Rectal smooth muscle tissue (tissue), 1 donor: Measurements from ENCODE around the gene UTP4.
"Not testable (repeated sequence)": the region's sequence is repeated elsewhere in the genome, so short reads cannot be mapped to it uniquely, and the experiment has no call there.

Source experiments
- H3K27ac ChIP-seq: one replicate; pipeline ENCODE4 v1.7.0; 2013; ENCODE audit warnings: low read depth, low read length, inconsistent platforms
- H3K27me3 ChIP-seq: one replicate; pipeline ENCODE4 v1.7.0; 2013; ENCODE audit warnings: low read length; ENCODE audit not compliant: control insufficient read depth, insufficient read depth
- H3K36me3 ChIP-seq: one replicate; pipeline ENCODE4 v1.7.0; 2013; ENCODE audit warnings: low read length; ENCODE audit not compliant: control insufficient read depth, insufficient read depth
- H3K4me1 ChIP-seq: one replicate; pipeline ENCODE4 v1.7.0; 2013; ENCODE audit warnings: low read length; ENCODE audit not compliant: control insufficient read depth, insufficient read depth
- H3K4me3 ChIP-seq: one replicate; pipeline ENCODE4 v1.7.0; 2013; ENCODE audit warnings: low read length
- H3K9ac ChIP-seq: one replicate; pipeline ENCODE4 v1.7.0; 2013; ENCODE audit warnings: low read length

The UTP4 gene

GRCh38 chr16:69113216-69113615, 19.2 kb upstream of the UTP4 start:
- H3K36me3 ChIP-seq, result peaks cover 19% of the 10 kb centered on the region
- H3K4me1 ChIP-seq, result no peaks in the 10 kb centered on the region
- H3K27me3 ChIP-seq, result no peaks in the 10 kb centered on the region
- no peak overlapping the region for H3K9ac ChIP-seq
- no peak overlapping the region for H3K27ac ChIP-seq
- H3K4me3 ChIP-seq, result no peak overlapping the region

DNA sequence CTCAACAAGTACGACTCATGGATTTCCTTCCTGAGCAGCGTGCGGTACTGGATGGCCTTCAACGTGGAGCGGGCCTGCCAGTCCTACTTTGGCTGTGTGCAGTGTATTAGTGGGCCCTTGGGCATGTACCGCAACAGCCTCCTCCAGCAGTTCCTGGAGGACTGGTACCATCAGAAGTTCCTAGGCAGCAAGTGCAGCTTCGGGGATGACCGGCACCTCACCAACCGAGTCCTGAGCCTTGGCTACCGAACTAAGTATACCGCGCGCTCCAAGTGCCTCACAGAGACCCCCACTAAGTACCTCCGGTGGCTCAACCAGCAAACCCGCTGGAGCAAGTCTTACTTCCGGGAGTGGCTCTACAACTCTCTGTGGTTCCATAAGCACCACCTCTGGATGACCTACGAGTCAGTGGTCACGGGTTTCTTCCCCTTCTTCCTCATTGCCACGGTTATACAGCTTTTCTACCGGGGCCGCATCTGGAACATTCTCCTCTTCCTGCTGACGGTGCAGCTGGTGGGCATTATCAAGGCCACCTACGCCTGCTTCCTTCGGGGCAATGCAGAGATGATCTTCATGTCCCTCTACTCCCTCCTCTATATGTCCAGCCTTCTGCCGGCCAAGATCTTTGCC, 18.0 kb upstream of the UTP4 start:
- Histone ChIP-seq H3K36me3 (peaks cover 21% of the 10 kb centered on the region), H3K9ac (no peak overlapping the region), H3K27me3 (no peaks in the 10 kb centered on the region), H3K4me1 (no peaks in the 10 kb centered on the region), H3K4me3 (no peak overlapping the region), H3K27ac (no peak overlapping the region)

DNA sequence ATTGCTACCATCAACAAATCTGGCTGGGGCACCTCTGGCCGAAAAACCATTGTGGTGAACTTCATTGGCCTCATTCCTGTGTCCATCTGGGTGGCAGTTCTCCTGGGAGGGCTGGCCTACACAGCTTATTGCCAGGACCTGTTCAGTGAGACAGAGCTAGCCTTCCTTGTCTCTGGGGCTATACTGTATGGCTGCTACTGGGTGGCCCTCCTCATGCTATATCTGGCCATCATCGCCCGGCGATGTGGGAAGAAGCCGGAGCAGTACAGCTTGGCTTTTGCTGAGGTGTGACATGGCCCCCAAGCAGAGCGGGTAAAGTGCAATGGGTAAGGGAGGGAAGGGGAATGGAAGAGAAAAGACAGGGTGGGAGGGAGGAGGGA, 17.5 kb upstream of the UTP4 start:
- H3K36me3 ChIP-seq, result peaks cover 19% of the 10 kb centered on the region
- no peak overlapping the region for H3K4me3 ChIP-seq
- no peaks in the 10 kb centered on the region for H3K27me3 ChIP-seq
- no peak overlapping the region for H3K9ac ChIP-seq
- H3K27ac ChIP-seq, result no peak overlapping the region
- H3K4me1 ChIP-seq, result no peaks in the 10 kb centered on the region

DNA sequence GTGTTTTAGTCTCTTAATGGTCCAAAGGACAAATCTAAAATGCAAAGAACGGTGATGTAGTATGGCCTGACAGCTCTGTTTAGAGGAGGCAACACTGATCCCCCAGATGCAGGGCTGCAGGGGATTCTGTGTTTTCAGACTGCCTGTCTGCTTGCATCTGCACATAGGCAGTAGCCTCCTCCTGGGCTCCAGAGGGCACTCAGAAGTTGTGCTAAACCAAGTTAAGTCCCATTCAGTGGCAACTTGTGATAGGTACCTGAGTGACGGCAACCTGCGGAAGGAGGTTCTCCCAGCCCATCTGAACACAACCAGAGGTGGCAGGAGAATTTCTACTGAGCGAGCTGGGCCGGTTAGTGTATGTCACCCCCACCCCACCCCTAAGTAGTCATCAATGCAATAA, 17.1 kb upstream of the UTP4 start:
- Histone ChIP-seq H3K27me3 (no peaks in the 10 kb centered on the region), H3K36me3 (peaks cover 21% of the 10 kb centered on the region), H3K27ac (no peak overlapping the region), H3K9ac (no peak overlapping the region), H3K4me3 (no peak overlapping the region), H3K4me1 (no peaks in the 10 kb centered on the region)

- Histone ChIP-seq H3K9ac (no peak overlapping the region), H3K4me1 (no peaks in the 10 kb centered on the region), H3K27ac (no peak overlapping the region), H3K36me3 (peaks cover 22% of the 10 kb centered on the region), H3K4me3 (no peak overlapping the region), H3K27me3 (no peaks in the 10 kb centered on the region)
Measured at GRCh38 chr16:69115837-69116236, 16.6 kb upstream of the UTP4 start.

GRCh38 chr16:69116256-69116875, 16.1 kb upstream of the UTP4 start:
- Histone ChIP-seq H3K27me3 (no peaks in the 10 kb centered on the region), H3K4me1 (no peaks in the 10 kb centered on the region), H3K4me3 (no peak overlapping the region), H3K9ac (no peak overlapping the region), H3K27ac (no peak overlapping the region), H3K36me3 (peaks cover 25% of the 10 kb centered on the region)

DNA sequence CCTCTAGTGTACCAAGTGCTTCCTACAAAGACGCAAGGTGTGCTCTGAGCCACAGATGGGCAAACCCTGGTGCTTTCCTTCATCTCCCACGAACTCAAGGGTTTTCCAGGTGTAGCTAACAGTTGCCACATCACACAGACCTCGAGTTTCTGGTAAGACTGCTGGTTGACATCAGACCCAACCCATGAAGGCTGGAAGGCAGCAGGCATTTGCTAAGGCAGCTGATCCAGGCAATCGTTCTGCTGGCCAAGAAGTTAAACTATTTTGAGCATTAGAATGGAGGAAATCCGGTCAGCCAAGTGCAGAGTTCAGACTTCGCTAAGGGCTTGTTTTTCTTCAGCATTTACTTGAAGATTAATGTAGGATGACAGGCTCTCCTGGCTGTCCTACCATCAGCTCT, 15.5 kb upstream of the UTP4 start:
- H3K36me3 ChIP-seq, result peaks cover 25% of the 10 kb centered on the region
- H3K9ac ChIP-seq, result no peak overlapping the region
- H3K4me3 ChIP-seq, result no peak overlapping the region
- H3K4me1 ChIP-seq, result no peaks in the 10 kb centered on the region
- H3K27me3 ChIP-seq, result no peaks in the 10 kb centered on the region
- H3K27ac ChIP-seq, result no peak overlapping the region

DNA sequence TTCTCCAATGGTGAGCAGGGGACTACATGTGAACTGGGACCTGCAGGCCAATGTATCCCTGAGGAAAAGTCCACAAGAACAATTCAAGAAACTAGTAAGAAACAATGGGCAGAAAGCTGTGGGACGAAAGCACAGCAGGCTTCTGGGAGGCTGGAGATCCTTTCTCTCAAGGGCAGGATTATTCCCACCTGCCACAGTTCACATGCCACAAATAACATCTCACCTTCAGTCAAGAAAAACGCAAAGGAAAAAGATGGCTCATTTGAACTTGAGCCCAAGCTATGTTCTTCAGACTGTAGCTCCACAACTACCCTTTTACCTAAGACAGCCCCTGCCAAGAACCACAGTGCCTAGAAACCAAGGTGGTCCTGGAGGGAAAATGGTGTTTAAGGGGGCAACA, 14.0 kb upstream of the UTP4 start:
- H3K27me3 ChIP-seq, result no peaks in the 10 kb centered on the region
- peaks cover 25% of the 10 kb centered on the region for H3K36me3 ChIP-seq
- no peak overlapping the region for H3K27ac ChIP-seq
- H3K4me1 ChIP-seq, result no peaks in the 10 kb centered on the region
- no peak overlapping the region for H3K4me3 ChIP-seq
- no peak overlapping the region for H3K9ac ChIP-seq

- H3K27ac ChIP-seq, result no peak overlapping the region
- no peak overlapping the region for H3K9ac ChIP-seq
- no peak overlapping the region for H3K4me3 ChIP-seq
- no peaks in the 10 kb centered on the region for H3K4me1 ChIP-seq
- H3K36me3 ChIP-seq, result peaks cover 25% of the 10 kb centered on the region
- H3K27me3 ChIP-seq, result no peaks in the 10 kb centered on the region
Measured at GRCh38 chr16:69118994-69119393, 13.5 kb upstream of the UTP4 start.

DNA sequence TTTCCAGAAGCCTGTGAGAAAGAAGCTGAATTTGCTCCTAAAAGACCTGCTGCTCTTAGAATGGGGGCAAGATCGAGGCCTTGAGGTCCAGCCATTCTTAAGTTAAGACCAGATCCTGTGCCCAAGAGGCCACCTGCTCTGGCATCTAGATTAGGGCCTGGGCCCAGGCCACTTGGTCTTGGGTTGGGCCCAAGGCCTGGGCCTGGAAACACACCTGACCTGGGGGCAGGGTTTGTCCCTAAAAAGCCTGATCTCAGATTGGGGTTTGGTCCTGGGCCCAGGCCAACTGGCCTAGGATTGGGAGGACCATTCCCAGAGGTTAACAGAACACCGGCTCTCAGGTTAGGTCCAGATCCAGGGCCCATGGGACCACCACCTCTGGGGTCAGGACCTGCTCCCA, 12.9 kb upstream of the UTP4 start:
- no peaks in the 10 kb centered on the region for H3K27me3 ChIP-seq
- H3K4me3 ChIP-seq, result no peak overlapping the region
- H3K27ac ChIP-seq, result no peak overlapping the region
- no peak overlapping the region for H3K9ac ChIP-seq
- no peaks in the 10 kb centered on the region for H3K4me1 ChIP-seq
- H3K36me3 ChIP-seq, result peaks cover 25% of the 10 kb centered on the region

DNA sequence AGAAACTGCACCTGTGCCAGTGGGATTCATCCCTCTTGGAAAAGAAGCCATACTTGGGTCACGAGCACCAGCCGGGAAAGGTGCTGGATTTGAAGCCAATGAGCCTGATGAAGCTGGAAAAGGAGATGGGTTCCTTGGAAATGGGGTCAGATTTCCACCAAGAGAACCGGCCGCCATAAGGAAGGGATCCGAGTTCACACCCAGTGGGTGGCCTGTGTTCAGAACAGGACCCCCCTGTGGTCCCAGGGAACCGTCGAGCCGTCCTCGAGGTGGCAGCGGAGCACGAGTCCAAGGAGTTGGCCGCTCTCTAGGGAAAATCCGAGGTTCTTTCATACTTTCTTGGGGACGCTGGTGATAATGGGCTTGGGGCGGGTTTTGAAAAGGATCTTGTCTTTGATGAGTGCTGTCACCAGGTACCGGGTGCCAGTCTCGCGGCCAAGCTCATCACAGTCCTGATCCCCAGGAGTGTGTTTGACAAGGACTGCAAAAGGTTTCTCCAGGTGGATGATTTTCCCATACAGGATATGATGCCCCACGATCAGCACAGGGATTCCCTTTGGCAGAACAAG, 12.3 kb upstream of the UTP4 start:
- no peaks in the 10 kb centered on the region for H3K4me1 ChIP-seq
- no peak overlapping the region for H3K9ac ChIP-seq
- no peak overlapping the region for H3K4me3 ChIP-seq
- H3K27ac ChIP-seq, result no peak overlapping the region
- peaks cover 25% of the 10 kb centered on the region for H3K36me3 ChIP-seq
- no peaks in the 10 kb centered on the region for H3K27me3 ChIP-seq

DNA sequence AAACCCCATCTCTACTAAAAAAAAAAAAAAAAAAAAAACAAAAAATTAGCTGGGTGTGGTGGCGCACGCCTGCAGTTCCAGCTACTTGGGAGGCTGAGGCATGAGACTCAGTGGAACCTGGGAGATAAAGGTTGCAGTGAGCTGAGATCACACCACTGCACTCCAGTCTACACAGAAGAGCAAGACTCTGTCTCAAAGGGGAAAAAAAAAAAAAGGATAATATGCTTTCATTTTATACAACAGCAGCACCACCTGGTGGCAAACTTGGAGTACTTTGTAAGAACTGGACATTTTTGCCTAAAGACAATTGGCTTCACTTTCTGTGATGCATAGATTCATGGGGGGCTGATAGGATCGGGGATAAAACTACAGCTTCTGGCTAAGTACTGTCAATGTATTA, 8.5 kb upstream of the UTP4 start:
- Histone ChIP-seq H3K27ac (no peak overlapping the region), H3K27me3 (no peaks in the 10 kb centered on the region), H3K36me3 (peaks cover 13% of the 10 kb centered on the region), H3K4me1 (no peaks in the 10 kb centered on the region), H3K9ac (no peak overlapping the region), H3K4me3 (no peak overlapping the region)

GRCh38 chr16:69124406-69124805, 8.0 kb upstream of the UTP4 start:
- H3K9ac ChIP-seq, H3K4me1 ChIP-seq, H3K27me3 ChIP-seq, H3K27ac ChIP-seq, H3K4me3 ChIP-seq: not testable (repeated sequence)
- H3K36me3 ChIP-seq, result peaks cover 13% of the 10 kb centered on the region
